ENCODE results near the gene SLC38A3. TPM values are rescaled to one million over a fixed set of nuclear protein-coding genes. Genes with fewer than 3 reads are reported as not detected.
A peak's percentile ranks its signal among the peaks of the same experiment; 100 is the strongest.

SLC38A3 gene
- total and polyA plus RNA-seq, 2 of the 8 experiments (the other 6 are each of a cell fraction or from before 2014, with no cell fraction given): 1.2 to 3.7 TPM

DNA sequence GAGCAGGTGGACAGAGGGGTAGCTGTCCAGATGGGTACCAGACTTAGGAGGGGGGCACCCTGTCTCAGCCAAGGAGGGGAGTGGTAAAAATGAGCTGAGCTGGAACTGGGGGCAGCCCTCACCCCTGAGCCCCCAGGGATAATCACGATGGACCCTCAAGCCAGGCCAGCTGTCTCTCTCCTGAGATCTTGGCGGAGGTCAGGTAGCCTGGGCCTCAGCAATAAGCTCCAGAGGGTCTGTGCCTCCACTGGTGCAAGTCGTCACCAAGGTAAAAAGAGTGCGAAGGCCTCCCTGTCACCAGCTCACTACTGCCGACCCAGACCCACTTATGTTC lies 5.1 kb downstream of the SLC38A3 start:
- Histone ChIP-seq H2BK120ac (replicated peaks; ENCODE audit: low read depth, low read length) (no peak overlapping the region), H2BK20ac (ENCODE audit: low read length) (peak overlapping the region; percentile 25; the same call in 1 of the 2 replicates), H3K79me2 (ENCODE audit: control insufficient read depth in 1 of 2, insufficient read depth in 2 of 2, low read length in 2 of 2) (no peaks in the 10 kb centered on the region), H3K4me3 (ENCODE audit: extremely low read depth in 1 of 4, insufficient read depth in 2 of 4, low read depth in 3 of 4, low read length in 4 of 4) (no peak overlapping the region), H3K27ac (ENCODE audit: low read depth, low read length) (no peak overlapping the region), H3K23me2 (ENCODE audit: low read depth, low read length) (peaks cover 6% of the 10 kb centered on the region), H3K79me1 (ENCODE audit: low read depth, low read length) (no peaks in the 10 kb centered on the region), H4K91ac (replicated peaks; ENCODE audit: insufficient read length, low read length) (peak overlapping the region; percentile 62), H3K4me1 (replicated peaks in 1 of 4; ENCODE audit: control insufficient read depth in 3 of 4, insufficient read depth in 4 of 4, low read length in 3 of 4) (peaks cover 0 to 23% (median 17%) of the 10 kb centered on the region in 4 experiments; a peak in 6 of 7 replicates), H2BK12ac (ENCODE audit: low read depth, low read length) (peak overlapping the region; percentile 75; the same call in 1 of the 2 replicates), H2BK15ac (ENCODE audit: low read length) (no peak overlapping the region), H4K5ac (ENCODE audit: insufficient read length, low read depth, low read length) (no peak overlapping the region), H3K9ac (replicated peaks in 1 of 4; ENCODE audit: extremely low read depth in 1 of 4, low read depth in 3 of 4, low read length in 3 of 4) (no peak overlapping the region), H3K36me3 (ENCODE audit: control insufficient read depth in 2 of 4, insufficient read depth in 4 of 4, low read length in 3 of 4) (no peaks in the 10 kb centered on the region), H2AK5ac (ENCODE audit: low read depth, low read length) (no peak overlapping the region), H3K9me3 (ENCODE audit: insufficient read depth in 2 of 2, low read depth in 1 of 2, low read length in 1 of 2) (no peaks in the 10 kb centered on the region), H4K20me1 (replicated peaks in 1 of 2; ENCODE audit: control insufficient read depth in 1 of 2, insufficient read depth in 2 of 2, low read length in 2 of 2) (no peaks in the 10 kb centered on the region), H4K8ac (ENCODE audit: extremely low read depth, insufficient read depth, low read length) (no peak overlapping the region), H2BK5ac (ENCODE audit: low read depth, low read length) (0 out of 2 replicates have a peak overlapping the region, but pooled peaks have one; percentile 12), H3K27me3 (replicated peaks in 1 of 4; ENCODE audit: control insufficient read depth in 3 of 4, extremely low read depth in 1 of 4, insufficient read depth in 3 of 4, low read length in 3 of 4) (peaks cover 2 to 23% (median 17%) of the 10 kb centered on the region in 4 experiments), H3K14ac (ENCODE audit: insufficient read length) (no peak overlapping the region), H3K4ac (replicated peaks; ENCODE audit: insufficient read length, low read depth, low read length) (no peak overlapping the region), H3K56ac (replicated peaks; ENCODE audit: insufficient read length, low read depth, low read length) (no peak overlapping the region), H3K4me2 (ENCODE audit: insufficient read depth in 1 of 2, low read depth in 2 of 2, low read length in 2 of 2) (0 out of 4 replicates have a peak overlapping the region, but pooled peaks of 1 of the 2 experiments have one; percentile 15), H3K18ac (ENCODE audit: extremely low read depth, low read length) (no peak overlapping the region; the same call in 1 of the 2 replicates), H2AFZ (ENCODE audit: low read length) (no peak overlapping the region), H3K23ac (ENCODE audit: insufficient read length) (no peak overlapping the region)
- CTCF ChIA-PET (ENCODE audit: partially characterized antibody): interaction anchor here (0.6 to 48.1 kb wide), 12 partner anchors 4 to 1109 kb away, joined by 3 to 2149 read pairs (median 6); partner anchors contain the start of genes GNAI2, GNAT1, HYAL2 and LSMEM2
- DNase-seq (ENCODE audit: low read depth in 1 of 2, low spot score in 2 of 2) (no peak), FAIRE-seq (no peak)
- POLR2A ChIA-PET (ENCODE audit: partially characterized antibody): interaction anchor here (1.2 to 4.3 kb wide), 4 partner anchors 15 to 90 kb away, joined by 3 to 20 read pairs (median 4); no protein-coding TSS in a partner anchor
- WGBS, 2 experiments (ENCODE audit: extremely low coverage in 1 of 2, insufficient coverage in 1 of 2, insufficient read length in 1 of 2, insufficient replicate concordance in 2 of 2, low coverage in 1 of 2, low lambda C conversion rate in 2 of 2, missing lambda C conversion rate in 1 of 2): 79% methylated on average over 5 of the region's 5 CpGs; no CpG with 5 or more reads in 1 of the 2 experiments
- TF ChIP-seq GABPA (IDR thresholded peaks at IDR 0.05; ENCODE audit: borderline replicate concordance, insufficient read depth, low read length): no peak
- TF ChIP-seq CHD2 (IDR thresholded peaks at IDR 0.05; ENCODE audit: low read length): no peak
- TF ChIP-seq EZH2 (IDR thresholded peaks at IDR 0.05; ENCODE audit: low read depth, low read length, severe bottlenecking): no peak
- TF ChIP-seq SP4 (IDR thresholded peaks at IDR 0.05; ENCODE audit: low read length): no peak
- TF ChIP-seq SRF (IDR thresholded peaks at IDR 0.05; ENCODE audit: low read depth, low read length): no peak
- no peak for TF ChIP-seq NANOG (IDR thresholded peaks at IDR 0.05; ENCODE audit: insufficient read depth, low read depth, low read length, poor library complexity, severe bottlenecking)
- no peak for TF ChIP-seq KDM1A (IDR thresholded peaks at IDR 0.05; ENCODE audit: borderline replicate concordance, low read length)
- TF ChIP-seq SIRT6 (IDR thresholded peaks at IDR 0.05; ENCODE audit: low read length): no peak
- TF ChIP-seq, protein P1, sequence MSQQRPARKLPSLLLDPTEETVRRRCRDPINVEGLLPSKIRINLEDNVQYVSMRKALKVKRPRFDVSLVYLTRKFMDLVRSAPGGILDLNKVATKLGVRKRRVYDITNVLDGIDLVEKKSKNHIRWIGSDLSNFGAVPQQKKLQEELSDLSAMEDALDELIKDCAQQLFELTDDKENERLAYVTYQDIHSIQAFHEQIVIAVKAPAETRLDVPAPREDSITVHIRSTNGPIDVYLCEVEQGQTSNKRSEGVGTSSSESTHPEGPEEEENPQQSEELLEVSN (IDR thresholded peaks at IDR 0.05): no peak
- TF ChIP-seq SIX5 (IDR thresholded peaks at IDR 0.05; ENCODE audit: low read depth, low read length): no peak
- no peak for TF ChIP-seq SUZ12 (IDR thresholded peaks at IDR 0.05; ENCODE audit: low read length)
- no peak for TF ChIP-seq RAD21 (IDR thresholded peaks at IDR 0.05 in 1 of 2, conservative IDR thresholded peaks at IDR 0.05 in 1 of 2; ENCODE audit: low read depth in 2 of 2, low read length in 2 of 2)
- no peak for TF ChIP-seq NRF1 (IDR thresholded peaks at IDR 0.05; ENCODE audit: low read depth, low read length)

All from H1 (cell line).